Ovary (tissue), 9 donors: ENCODE data around the gene KIAA0040. TPM values are rescaled to one million over a fixed set of nuclear protein-coding genes. Genes with fewer than 3 reads are reported as not detected.

ENCODE experiments used
- DNase-seq, 5 donors: peaks; one replicate each; pipeline ENCODE4 v3.0.0-alpha.2; 2019 to 2020
- H3K27ac ChIP-seq, 2 donors: fragments of 200-600 bp; one replicate each; pipeline versions ENCODE4 v1.5.1 to v1.8.0; 2019 to 2022
- H3K27me3 ChIP-seq: fragments of 200-600 bp; one replicate; pipeline ENCODE4 v1.8.0; 2022
- H3K36me3 ChIP-seq: fragments of 200-600 bp; sonication (generic); one replicate; pipeline ENCODE4 v1.5.1; 2019
- H3K4me1 ChIP-seq: one replicate; pipeline ENCODE4 v1.8.1; 2013; ENCODE audit warnings: mild to moderate bottlenecking, moderate library complexity; ENCODE audit not compliant: insufficient read depth
- H3K4me3 ChIP-seq: fragments of 200-600 bp; sonication (generic); one replicate; pipeline ENCODE4 v1.5.1; 2017
- H3K9me3 ChIP-seq, 2 donors: fragments of 200-600 bp in 1 of 2; sonication (generic) in 1 of 2; one replicate each; pipeline versions ENCODE4 v1.5.1 to v1.8.1; 2013 to 2019; ENCODE audit warnings: mild to moderate bottlenecking in 1 of 2, moderate library complexity in 1 of 2
- CTCF ChIP-seq, 3 donors: fragments of 450-650 bp in 2 of 3; fragments of 200-600 bp in 1 of 3; IDR thresholded peaks; one replicate each; pipeline versions ENCODE4 v1.5.1 to v1.8.0; 2016 to 2022; ENCODE audit warnings: antibody characterized with exemption in 3 of 3, mild to moderate bottlenecking in 1 of 3
- EP300 ChIP-seq: sonication (generic); formaldehyde crosslinking; IDR thresholded peaks from one replicate; pipeline ENCODE4 v1.6.1; 2017; ENCODE audit warnings: antibody characterized with exemption
- POLR2A ChIP-seq: fragments of 450-650 bp; IDR thresholded peaks from one replicate; pipeline ENCODE4 v1.6.1; 2017; ENCODE audit warnings: antibody characterized with exemption, mild to moderate bottlenecking, moderate library complexity
- WGBS, 3 donors: extraction: QIAGEN DNeasy Blood & Tissue Kit in 1 of 3; methylation state at CpG; one replicate each; pipeline versions ENCODE4 v1.1.5 to v1.1.7; 2013 to 2017; 5-methylcytosine and 5-hydroxymethylcytosine counted together
- intact Hi-C, 4 donors: fragments of 100-400 bp; cut with DNase I; formaldehyde crosslinking; loops; one replicate each; pipeline versions ENCODE4 v1.11.0 to v1.15.1; 2022 to 2023
- polyA plus RNA-seq, 2 donors: library from polyadenylated mRNA; stranded (reverse); fragments of 200-250 nt in 1 of 2; fragments of 350-450 nt in 1 of 2; fragmentation: Illumina TruSeq in 1 of 2; extraction: RNeasy Lipid Tissue Mini Kit (QIAGEN cat#74804) in 1 of 2; gene quantifications; one replicate each; pipeline ENCODE4 v1.2.3, GENCODE V29; 2013 to 2014
- total RNA-seq, 7 donors: library from RNA; depleted of rRNA in 2 of 7; stranded (reverse); fragments of >200 nt in 2 of 7; fragmentation: NEBNext Ultra II Directional in 3 of 7; extraction: Animal tissue kit (Norgen Biotek cat#: 25700) in 3 of 7; gene quantifications; one replicate each; pipeline versions ENCODE4 v1.1.0 to v1.2.4, GENCODE V29; 2016 to 2023
- donor health status: DM: no; HTN: no; CAD: no; lungs with moderate emphysema.
- donor health status: DM: no; HTN: no; CAD: no.
- donor health status: Bipolar disorder and iron deficiency.
- donor health status: DM: yes; HTN: yes; CAD: no.
- donor health status: DM: no; HTN: no; CAD: no.
- donor health status: DM: yes; HTN: yes; CAD: no.

The KIAA0040 gene
- total and polyA plus RNA-seq, 9 donors = 5.2 to 24.7 (median 9.9) TPM

- Histone ChIP-seq H3K36me3 (no peaks in the 10 kb centered on the region), H3K9me3 (no peaks in the 10 kb centered on the region), H3K4me3 (no peak overlapping the region), H3K4me1 (no peaks in the 10 kb centered on the region), H3K27me3 (no peaks in the 10 kb centered on the region), H3K27ac (no peak overlapping the region)
- 25 to 54% (median 38%) methylated on average over 6 of the region's 6 CpGs for WGBS, 3 donors
- no peak for DNase-seq
- TF ChIP-seq CTCF (IDR thresholded peaks at IDR 0.05) = no peak
- TF ChIP-seq POLR2A = no peak
- no peak for TF ChIP-seq EP300
- intact Hi-C loops = no loop called here
Measured at GRCh38 chr1:175169286-175170018, 23.1 kb downstream of the KIAA0040 start.

- no peak for TF ChIP-seq EP300
- no peak for TF ChIP-seq POLR2A
- TF ChIP-seq CTCF (IDR thresholded peaks at IDR 0.05) = no peak
Measured at GRCh38 chr1:175168782-175169181, 23.8 kb downstream of the KIAA0040 start.

GRCh38 chr1:175167861-175168260, 24.7 kb downstream of the KIAA0040 start:
- H3K9me3 ChIP-seq = no peaks in the 10 kb centered on the region
- intact Hi-C loops = no loop called here
- WGBS, 3 donors = 95 to 98% (median 98%) methylated on average over 2 of the region's 2 CpGs
- no peak for DNase-seq
- no peak overlapping the region for H3K4me3 ChIP-seq
- no peak overlapping the region for H3K27ac ChIP-seq
- no peaks in the 10 kb centered on the region for H3K4me1 ChIP-seq
- no peaks in the 10 kb centered on the region for H3K36me3 ChIP-seq
- H3K27me3 ChIP-seq = no peaks in the 10 kb centered on the region
- no peak for TF ChIP-seq EP300

More at GRCh38 chr1:175168782-175169181, 23.8 kb downstream of the KIAA0040 start:
- intact Hi-C loops = no loop called here
- Histone ChIP-seq H3K27ac (no peak overlapping the region), H3K9me3 (no peaks in the 10 kb centered on the region), H3K4me3 (no peak overlapping the region), H3K36me3 (no peaks in the 10 kb centered on the region), H3K4me1 (no peaks in the 10 kb centered on the region), H3K27me3 (no peaks in the 10 kb centered on the region)
- no peak for DNase-seq
- 90 to 94% (median 92%) methylated on average over 4 of the region's 4 CpGs for WGBS, 3 donors

- DNase-seq = no peak
- intact Hi-C loops = no loop called here
- Histone ChIP-seq H3K4me1 (no peaks in the 10 kb centered on the region), H3K27me3 (no peaks in the 10 kb centered on the region), H3K36me3 (no peaks in the 10 kb centered on the region), H3K4me3 (no peak overlapping the region), H3K27ac (no peak overlapping the region), H3K9me3 (no peaks in the 10 kb centered on the region)
- TF ChIP-seq CTCF (IDR thresholded peaks at IDR 0.05) = no peak
- no peak for TF ChIP-seq POLR2A
- TF ChIP-seq EP300 = no peak
- WGBS, 3 donors = 82 to 91% (median 89%) methylated on average over 5 of the region's 5 CpGs
Measured at GRCh38 chr1:175166746-175167145, 25.8 kb downstream of the KIAA0040 start.

GRCh38 chr1:175164751-175165150, 27.8 kb downstream of the KIAA0040 start:
- TF ChIP-seq EP300 (no peak), POLR2A (no peak), CTCF (IDR thresholded peaks at IDR 0.05) (no peak)
- WGBS, 3 donors = 90 to 98% (median 95%) methylated on average over 2 of the region's 2 CpGs
- intact Hi-C loops = no loop called here
- H3K4me1 ChIP-seq = no peaks in the 10 kb centered on the region
- no peak for DNase-seq
- H3K36me3 ChIP-seq = no peaks in the 10 kb centered on the region
- H3K27me3 ChIP-seq = no peaks in the 10 kb centered on the region
- H3K27ac ChIP-seq = no peak overlapping the region
- no peaks in the 10 kb centered on the region for H3K9me3 ChIP-seq
- no peak overlapping the region for H3K4me3 ChIP-seq
